HepG2 (cell line): ENCODE data around the gene FYB1. TPM values are rescaled to one million over a fixed set of nuclear protein-coding genes. Genes with fewer than 3 reads are reported as not detected.
A peak's percentile ranks its signal among the peaks of the same experiment; 100 is the strongest.

Experiments used
- ATAC-seq: fragments of 200-7000 bp; cut with Tn5 transposase; 3 replicates; pipeline ENCODE4 v1.9.1; 2020; ENCODE audit warnings: mild to moderate bottlenecking, moderate library complexity
- BruUV-seq: library from RNA; stranded (reverse); fragments of 400-500 nt; replicated peaks from 2 replicates; lab custom pipeline; 2021; lab: Mats Ljungman, UMichigan
- CTCF ChIA-PET: fragments of 300-600 bp; formaldehyde crosslinking; extraction: SDS; loops from one replicate; lab custom pipeline; 2021; ENCODE audit warnings: low total read pairs, inconsistent platforms, low intra/inter-chr PET ratio; lab: Yijun Ruan, JAX
- POLR2A ChIA-PET: fragments of 350-600 bp; sonication (Branson Sonifier 250); formaldehyde crosslinking; loops from one replicate; lab custom pipeline; 2020; ENCODE audit warnings: antibody characterized with exemption, inconsistent platforms; lab: Yijun Ruan, JAX
- DNase-seq: peaks from one replicate; pipeline ENCODE4 v3.0.0-alpha.2; 2015; ENCODE audit warnings: low spot score
- FAIRE-seq: peaks from 3 replicates; lab custom pipeline; 2011; peaks lifted over from hg19 to GRCh38; lab: Jason Lieb, UNC
- H2AFZ ChIP-seq: one replicate; pipeline ENCODE4 v1.6.1; 2011; ENCODE audit warnings: low read length, inconsistent platforms
- H3K27ac ChIP-seq: fragments of 300-600 bp; 3 replicates; pipeline ENCODE4 v1.8.0; 2011; ENCODE audit warnings: mixed run types, mild to moderate bottlenecking, mixed read lengths, low read length, inconsistent platforms; ENCODE audit not compliant: insufficient read depth; ENCODE audit errors: extremely low read length
- H3K27me3 ChIP-seq, 2 experiments: fragments of 200-600 bp in 1 of 2; 2 replicates in 1 of 2; 3 replicates in 1 of 2; pipeline versions ENCODE4 v1.6.0 to v1.8.0; 2011; ENCODE audit warnings: low read length in 2 of 2, mild to moderate bottlenecking in 2 of 2, moderate library complexity in 2 of 2, inconsistent platforms in 1 of 2; ENCODE audit not compliant: insufficient read depth in 2 of 2, control insufficient read depth in 1 of 2
- H3K36me3 ChIP-seq, 2 experiments: fragments of 200-600 bp in 1 of 2; replicated peaks in 1 of 2; 2 replicates in 1 of 2; 3 replicates in 1 of 2; pipeline versions ENCODE4 v1.5.1 to v1.8.0; 2011; ENCODE audit warnings: low read length in 2 of 2, inconsistent platforms in 1 of 2; ENCODE audit not compliant: insufficient read depth in 2 of 2, control insufficient read depth in 1 of 2
- H3K4me1 ChIP-seq: 2 replicates; pipeline ENCODE4 v1.5.1; 2012; ENCODE audit warnings: low read length, inconsistent platforms; ENCODE audit not compliant: insufficient read depth
- H3K4me2 ChIP-seq: 2 replicates; pipeline ENCODE4 v1.6.0; 2011; ENCODE audit warnings: low read depth, low read length, inconsistent platforms
- H3K4me3 ChIP-seq, 3 experiments: fragments of 200-600 bp in 1 of 3; sonication (generic), shearing (Covaris generic) in 1 of 3; replicated peaks in 1 of 3; 2 replicates each; pipeline ENCODE4 v1.5.1; 2011 to 2016; ENCODE audit warnings: low read length in 3 of 3, inconsistent platforms in 2 of 3, low read depth in 2 of 3, mild to moderate bottlenecking in 2 of 3, control low read depth in 1 of 3, mixed read lengths in 1 of 3; ENCODE audit not compliant: insufficient read depth in 1 of 3
- H3K79me2 ChIP-seq: one replicate; pipeline ENCODE4 v1.6.1; 2011; ENCODE audit warnings: low read length, inconsistent platforms; ENCODE audit not compliant: insufficient read depth
- H3K9ac ChIP-seq: 2 replicates; pipeline ENCODE4 v1.6.0; 2011; ENCODE audit warnings: mild to moderate bottlenecking, low read depth, low read length, inconsistent platforms; ENCODE audit not compliant: insufficient read depth
- H3K9me3 ChIP-seq: 2 replicates; pipeline ENCODE4 v1.5.1; 2012; ENCODE audit warnings: mild to moderate bottlenecking, low read length
- H4K20me1 ChIP-seq: 2 replicates; pipeline ENCODE4 v1.6.0; 2011; ENCODE audit warnings: inconsistent platforms, mild to moderate bottlenecking, low read length, moderate library complexity; ENCODE audit not compliant: insufficient read depth
- CEBPB ChIP-seq: IDR thresholded peaks from 2 replicates; pipeline ENCODE4 v1.6.1; 2011; ENCODE audit warnings: low read depth, low read length, improper control_type of control experiment, borderline replicate concordance
- TRIM22 ChIP-seq: fragments of 450-650 bp; IDR thresholded peaks from 2 replicates; pipeline ENCODE4 v1.6.1; 2017
- ZFP62 ChIP-seq: sonication (generic); formaldehyde crosslinking; IDR thresholded peaks from 2 replicates; pipeline ENCODE4 v1.4.0; 2020; ENCODE audit warnings: missing genetic modification reagents
- ZNF781 ChIP-seq: sonication (generic); formaldehyde crosslinking; IDR thresholded peaks from 2 replicates; pipeline ENCODE4 v1.5.1; 2020; ENCODE audit warnings: borderline replicate concordance, mild to moderate bottlenecking, missing genetic modification reagents; ENCODE audit errors: not compliant biosample characterization
- WGBS: methylation state at CpG from one replicate; pipeline ENCODE4 v1.1.6; 2017; ENCODE audit warnings: low lambda C conversion rate; 5-methylcytosine and 5-hydroxymethylcytosine counted together
- in situ Hi-C: cut with HindIII; loops from 2 replicates; pipeline ENCODE4 v1.10.0; 2017; ENCODE audit warnings: low pct_unique_long_range_greater_than_20kb; ENCODE audit not compliant: extremely low pct_ligation_motif_present
- intact Hi-C: fragments of 100-400 bp; cut with micrococcal nuclease; formaldehyde crosslinking; loops from one replicate; pipeline ENCODE4 v1.10.0; 2022; ENCODE audit not compliant: unreplicated experiment
- polyA plus RNA-seq, 8 experiments: library from polyadenylated mRNA; depleted of rRNA in 3 of 8; stranded (reverse) in 7 of 8; unstranded in 1 of 8; fragments of >200 nt; fragmentation: Illumina TruSeq in 4 of 8; extraction: Trizol in 4 of 8; gene quantifications; 2 replicates each; pipeline versions ENCODE4 v1.2.1 to v1.2.3, GENCODE V29; 2011 to 2016; ENCODE audit warnings: low read depth in 4 of 8, missing spikeins in 1 of 8, mixed read lengths in 1 of 8; ENCODE audit not compliant: insufficient read depth in 1 of 8
- total RNA-seq, 5 experiments: library from RNA; depleted of rRNA; stranded (reverse); fragments of >200 nt; fragmentation: Illumina TruSeq; extraction: Trizol; gene quantifications; 2 replicates each; pipeline ENCODE4 v1.2.3, GENCODE V29; 2016; ENCODE audit warnings: low read depth in 1 of 5
- TF ChIP-seq, protein P1 (sequence below): sonication (generic); formaldehyde crosslinking; IDR thresholded peaks from 2 replicates; pipeline ENCODE4 v1.4.0; 2020; ENCODE audit warnings: missing genetic modification reagents; ENCODE audit errors: not compliant biosample characterization

FYB1 gene
- total and polyA plus RNA-seq, 2 of the 13 experiments (the other 11 are each of a cell fraction or from before 2014, with no cell fraction given) = 0.03 TPM; not detected in 1

GRCh38 chr5:39206630-39207321 lies 12.6 kb downstream of the FYB1 start:
- H3K79me2 ChIP-seq = no peaks in the 10 kb centered on the region
- peak; percentile 63 for TF ChIP-seq CEBPB
- TF ChIP-seq TRIM22 = no peak
- TF ChIP-seq, all 625 proteins: peak for 1
- no peak overlapping the region for H2AFZ ChIP-seq
- 32% methylated on average over 3 of the region's 3 CpGs for WGBS
- no peaks in the 10 kb centered on the region for H3K9me3 ChIP-seq
- H3K36me3 ChIP-seq = no peaks in the 10 kb centered on the region
- in situ Hi-C loops = loop anchor here (25.0 kb wide), 1 partner anchor 356 kb away; no protein-coding TSS in a partner anchor
- no peaks in the 10 kb centered on the region for H4K20me1 ChIP-seq
- H3K4me1 ChIP-seq = peaks cover 2% of the 10 kb centered on the region
- intact Hi-C loops = no loop called here
- ATAC-seq = no peak
- H3K4me3 ChIP-seq = no peak overlapping the region
- no peaks in the 10 kb centered on the region; a peak in 1 of 5 replicates for H3K27me3 ChIP-seq
- no peak for FAIRE-seq
- no peak overlapping the region for H3K4me2 ChIP-seq
- CTCF ChIA-PET = no interaction called here
- POLR2A ChIA-PET = no interaction called here
- BruUV-seq = no TSS peak
- no peak overlapping the region for H3K9ac ChIP-seq
- no peak for DNase-seq
- no peak overlapping the region for H3K27ac ChIP-seq

DNA sequence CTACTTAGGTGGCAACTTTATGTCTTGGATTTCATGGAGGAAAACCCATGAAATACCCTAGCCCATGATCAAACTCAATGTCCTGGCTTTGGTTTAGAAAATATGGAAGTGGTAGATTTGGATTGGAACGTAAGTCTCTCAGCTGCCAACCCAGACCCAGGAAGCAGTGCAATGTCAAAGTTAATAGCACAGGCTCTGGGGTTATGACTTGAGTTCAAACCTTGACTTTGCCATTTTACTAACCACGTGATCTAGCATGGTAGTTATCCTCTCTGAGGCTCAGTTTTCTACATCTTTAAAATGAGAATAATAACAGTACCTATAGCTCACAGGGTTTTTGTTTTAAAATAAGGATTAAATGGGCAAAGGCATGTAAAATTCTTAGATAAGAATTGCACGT lies 13.8 kb downstream of the FYB1 start:
- no TSS peak for BruUV-seq
- CTCF ChIA-PET = no interaction called here
- H3K36me3 ChIP-seq = no peaks in the 10 kb centered on the region
- H3K27me3 ChIP-seq = no peaks in the 10 kb centered on the region; a peak in 1 of 5 replicates
- intact Hi-C loops = no loop called here
- 41% methylated on average over 3 of the region's 3 CpGs for WGBS
- H4K20me1 ChIP-seq = no peaks in the 10 kb centered on the region
- FAIRE-seq (no peak), DNase-seq (no peak), ATAC-seq (no peak)
- H3K9me3 ChIP-seq = no peaks in the 10 kb centered on the region
- in situ Hi-C loops = loop anchor here (25.0 kb wide), 1 partner anchor 357 kb away; no protein-coding TSS in a partner anchor
- no peak overlapping the region for H3K4me2 ChIP-seq
- H3K27ac ChIP-seq = no peak overlapping the region
- POLR2A ChIA-PET = no interaction called here
- no peaks in the 10 kb centered on the region for H3K79me2 ChIP-seq
- no peak overlapping the region for H2AFZ ChIP-seq
- no peaks in the 10 kb centered on the region for H3K4me1 ChIP-seq
- no peak overlapping the region for H3K4me3 ChIP-seq
- no peak overlapping the region for H3K9ac ChIP-seq
- TF ChIP-seq ZFP62 (CRISPR knock-in tag) (no peak), ZNF781 (no peak)
- TF ChIP-seq, protein P1, sequence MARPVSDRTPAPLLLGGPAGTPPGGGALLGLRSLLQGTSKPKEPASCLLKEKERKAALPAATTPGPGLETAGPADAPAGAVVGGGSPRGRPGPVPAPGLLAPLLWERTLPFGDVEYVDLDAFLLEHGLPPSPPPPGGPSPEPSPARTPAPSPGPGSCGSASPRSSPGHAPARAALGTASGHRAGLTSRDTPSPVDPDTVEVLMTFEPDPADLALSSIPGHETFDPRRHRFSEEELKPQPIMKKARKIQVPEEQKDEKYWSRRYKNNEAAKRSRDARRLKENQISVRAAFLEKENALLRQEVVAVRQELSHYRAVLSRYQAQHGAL (CRISPR knock-in tag) = no peak
